ENCODE data around the gene AMBN.

The AMBN gene

GRCh38 chr4:70591955-70592582 lies at the start of gene AMBN:
Gene AMBN, plus strand, starts transcription at chr4:70592256. Its CDS starts 103 bp downstream, at chr4:70592359.
- H3K4me1 Mint-ChIP-seq (ENCODE audit: low read depth), result no peaks in the 10 kb centered on the region
- no peak for DNase-seq
- H3K36me3 Mint-ChIP-seq (ENCODE audit: low read depth), result no peaks in the 10 kb centered on the region
- H3K9me3 Mint-ChIP-seq, result no peaks in the 10 kb centered on the region
- H3K4me3 Mint-ChIP-seq, result no peak within 1 kb of the TSS
- H3K27me3 Mint-ChIP-seq, result peaks cover 10% of the 10 kb centered on the region
- no peak within 1 kb of the TSS for H3K27ac Mint-ChIP-seq

- Mint-ChIP-seq H3K9me3 (no peaks in the 10 kb centered on the region), H3K27ac (no peak overlapping the region), H3K27me3 (peaks cover 13% of the 10 kb centered on the region), H3K36me3 (ENCODE audit: low read depth) (no peaks in the 10 kb centered on the region), H3K4me1 (ENCODE audit: low read depth) (no peaks in the 10 kb centered on the region), H3K4me3 (no peak overlapping the region)
- DNase-seq, result no peak
Observed at GRCh38 chr4:70544279-70544868, 47.7 kb upstream of the AMBN start.

- no peak for DNase-seq
- no peak overlapping the region for H3K4me3 Mint-ChIP-seq
- no peaks in the 10 kb centered on the region for H3K36me3 Mint-ChIP-seq (ENCODE audit: low read depth)
- H3K27me3 Mint-ChIP-seq, result peaks cover 8% of the 10 kb centered on the region
- H3K27ac Mint-ChIP-seq, result no peak overlapping the region
- H3K4me1 Mint-ChIP-seq (ENCODE audit: low read depth), result peaks cover 8% of the 10 kb centered on the region
- peaks cover 2% of the 10 kb centered on the region for H3K9me3 Mint-ChIP-seq
Observed at GRCh38 chr4:70556856-70557255, 35.2 kb upstream of the AMBN start.

- no peak for DNase-seq
- H3K4me1 Mint-ChIP-seq (ENCODE audit: low read depth), result peaks cover 8% of the 10 kb centered on the region
- H3K4me3 Mint-ChIP-seq, result no peak overlapping the region
- H3K9me3 Mint-ChIP-seq, result peaks cover 2% of the 10 kb centered on the region
- H3K27me3 Mint-ChIP-seq, result no peaks in the 10 kb centered on the region
- no peak overlapping the region for H3K27ac Mint-ChIP-seq
- no peaks in the 10 kb centered on the region for H3K36me3 Mint-ChIP-seq (ENCODE audit: low read depth)
Observed at GRCh38 chr4:70559211-70559830, 32.7 kb upstream of the AMBN start.

GRCh38 chr4:70559924-70560323 lies 32.1 kb upstream of the AMBN start:
- no peak for DNase-seq
- H3K27me3 Mint-ChIP-seq, result no peaks in the 10 kb centered on the region
- peaks cover 8% of the 10 kb centered on the region for H3K4me1 Mint-ChIP-seq (ENCODE audit: low read depth)
- no peaks in the 10 kb centered on the region for H3K36me3 Mint-ChIP-seq (ENCODE audit: low read depth)
- peaks cover 2% of the 10 kb centered on the region for H3K9me3 Mint-ChIP-seq
- H3K4me3 Mint-ChIP-seq, result no peak overlapping the region
- no peak overlapping the region for H3K27ac Mint-ChIP-seq

- Mint-ChIP-seq H3K27ac (no peak overlapping the region), H3K9me3 (no peaks in the 10 kb centered on the region), H3K4me3 (no peak overlapping the region), H3K27me3 (no peaks in the 10 kb centered on the region), H3K36me3 (ENCODE audit: low read depth) (no peaks in the 10 kb centered on the region), H3K4me1 (ENCODE audit: low read depth) (peaks cover 4% of the 10 kb centered on the region)
- no peak for DNase-seq
Observed at GRCh38 chr4:70564033-70564432, 28.0 kb upstream of the AMBN start.

- Mint-ChIP-seq H3K4me1 (ENCODE audit: low read depth) (no peaks in the 10 kb centered on the region), H3K36me3 (ENCODE audit: low read depth) (no peaks in the 10 kb centered on the region), H3K27ac (no peak overlapping the region), H3K9me3 (no peaks in the 10 kb centered on the region), H3K4me3 (no peak overlapping the region), H3K27me3 (peaks cover 12% of the 10 kb centered on the region)
- no peak for DNase-seq
Observed at GRCh38 chr4:70570796-70571195, 21.3 kb upstream of the AMBN start.

GRCh38 chr4:70571772-70572171 lies 20.3 kb upstream of the AMBN start:
- Mint-ChIP-seq H3K4me3 (no peak overlapping the region), H3K27me3 (peaks cover 12% of the 10 kb centered on the region), H3K27ac (no peak overlapping the region), H3K4me1 (ENCODE audit: low read depth) (no peaks in the 10 kb centered on the region), H3K9me3 (no peaks in the 10 kb centered on the region), H3K36me3 (ENCODE audit: low read depth) (no peaks in the 10 kb centered on the region)
- DNase-seq, result no peak

GRCh38 chr4:70575964-70576363 lies 16.1 kb upstream of the AMBN start:
- H3K4me1 Mint-ChIP-seq (ENCODE audit: low read depth), result no peaks in the 10 kb centered on the region
- no peak overlapping the region for H3K27ac Mint-ChIP-seq
- H3K27me3 Mint-ChIP-seq, result peaks cover 6% of the 10 kb centered on the region

GRCh38 chr4:70577220-70577927 lies 14.7 kb upstream of the AMBN start:
- Mint-ChIP-seq H3K4me3 (no peak overlapping the region), H3K27me3 (peaks cover 5% of the 10 kb centered on the region), H3K27ac (no peak overlapping the region), H3K36me3 (ENCODE audit: low read depth) (no peaks in the 10 kb centered on the region), H3K4me1 (ENCODE audit: low read depth) (no peaks in the 10 kb centered on the region), H3K9me3 (no peaks in the 10 kb centered on the region)
- DNase-seq, result no peak

More at GRCh38 chr4:70575964-70576363, 16.1 kb upstream of the AMBN start:
- Mint-ChIP-seq H3K36me3 (ENCODE audit: low read depth) (no peaks in the 10 kb centered on the region), H3K9me3 (no peaks in the 10 kb centered on the region), H3K4me3 (no peak overlapping the region)
- no peak for DNase-seq

GRCh38 chr4:70581980-70582379 lies 10.1 kb upstream of the AMBN start:
- Mint-ChIP-seq H3K9me3 (no peaks in the 10 kb centered on the region), H3K4me3 (no peak overlapping the region), H3K27ac (no peak overlapping the region), H3K36me3 (ENCODE audit: low read depth) (no peaks in the 10 kb centered on the region), H3K4me1 (ENCODE audit: low read depth) (no peaks in the 10 kb centered on the region), H3K27me3 (no peaks in the 10 kb centered on the region)
- no peak for DNase-seq

GRCh38 chr4:70583952-70584834 lies 7.9 kb upstream of the AMBN start:
- Mint-ChIP-seq H3K27me3 (no peaks in the 10 kb centered on the region), H3K4me3 (no peak overlapping the region), H3K27ac (no peak overlapping the region), H3K4me1 (ENCODE audit: low read depth) (no peaks in the 10 kb centered on the region), H3K9me3 (no peaks in the 10 kb centered on the region), H3K36me3 (ENCODE audit: low read depth) (no peaks in the 10 kb centered on the region)
- DNase-seq, result no peak

GRCh38 chr4:70586841-70587240 lies 5.2 kb upstream of the AMBN start:
- H3K27ac Mint-ChIP-seq, result no peak overlapping the region
- no peak for DNase-seq
- H3K36me3 Mint-ChIP-seq (ENCODE audit: low read depth), result no peaks in the 10 kb centered on the region
- no peaks in the 10 kb centered on the region for H3K27me3 Mint-ChIP-seq
- no peaks in the 10 kb centered on the region for H3K9me3 Mint-ChIP-seq
- H3K4me3 Mint-ChIP-seq, result no peak overlapping the region
- H3K4me1 Mint-ChIP-seq (ENCODE audit: low read depth), result no peaks in the 10 kb centered on the region

GRCh38 chr4:70589785-70590184 lies 2.3 kb upstream of the AMBN start:
- DNase-seq, result no peak
- H3K36me3 Mint-ChIP-seq (ENCODE audit: low read depth), result no peaks in the 10 kb centered on the region
- H3K4me3 Mint-ChIP-seq, result no peak overlapping the region
- H3K27ac Mint-ChIP-seq, result no peak overlapping the region
- no peaks in the 10 kb centered on the region for H3K4me1 Mint-ChIP-seq (ENCODE audit: low read depth)
- no peaks in the 10 kb centered on the region for H3K9me3 Mint-ChIP-seq
- H3K27me3 Mint-ChIP-seq, result peaks cover 4% of the 10 kb centered on the region

Measured in activated T-cell treated with anti-CD3 and anti-CD28 coated beads, Interleukin-2, amount 50 U/mL, for 24 hours (primary cell).